Epithelial cell of esophagus (primary cell): ENCODE measurements around the gene ASPN.

Experiments used
- DNase-seq: peaks from one replicate; pipeline ENCODE4 v3.0.0; 2010; ENCODE audit warnings: low read depth
- H3K4me3 ChIP-seq: 2 replicates; pipeline ENCODE4 v1.5.1; 2011; ENCODE audit warnings: mild to moderate bottlenecking, low read length, control low read depth
- CTCF ChIP-seq: IDR thresholded peaks from 2 replicates; pipeline ENCODE4 v1.5.1; 2011; ENCODE audit warnings: low read depth, mild to moderate bottlenecking, low read length, control low read depth, inconsistent platforms; ENCODE audit not compliant: insufficient read depth; ENCODE audit errors: missing control alignments

The ASPN gene

GRCh38 chr9:92463387-92463786 is 18.9 kb downstream of the ASPN start:
- no peak for TF ChIP-seq CTCF
- no peak overlapping the region for H3K4me3 ChIP-seq
- DNase-seq, result no peak

- DNase-seq, result no peak
- H3K4me3 ChIP-seq, result no peak overlapping the region
- TF ChIP-seq CTCF, result no peak
Observed at GRCh38 chr9:92457576-92457975, 24.7 kb downstream of the ASPN start.

GRCh38 chr9:92455217-92455616 is 27.1 kb downstream of the ASPN start:
- DNase-seq, result no peak
- H3K4me3 ChIP-seq, result no peak overlapping the region
- peak; percentile 25 for TF ChIP-seq CTCF

GRCh38 chr9:92446536-92446935 is 35.8 kb downstream of the ASPN start:
- no peak for TF ChIP-seq CTCF
- no peak for DNase-seq
- H3K4me3 ChIP-seq, result no peak overlapping the region

- H3K4me3 ChIP-seq, result no peak overlapping the region
- no peak for DNase-seq
- TF ChIP-seq CTCF, result no peak
Observed at GRCh38 chr9:92444841-92445240, 37.5 kb downstream of the ASPN start.

- DNase-seq, result no peak
- no peak for TF ChIP-seq CTCF
- H3K4me3 ChIP-seq, result no peak overlapping the region
Observed at GRCh38 chr9:92440751-92441046, 41.6 kb downstream of the ASPN start.

GRCh38 chr9:92439921-92440750 is 42.2 kb downstream of the ASPN start:
- no peak for TF ChIP-seq CTCF
- H3K4me3 ChIP-seq, result no peak overlapping the region
- peak; percentile 93 for DNase-seq
